IPS-NIHi11 (cell line): ENCODE measurements around the gene SYNGR2.
A peak's percentile ranks its signal among the peaks of the same experiment; 100 is the strongest.
"Not testable (repeated sequence)": the region's sequence is repeated elsewhere in the genome, so short reads cannot be mapped to it uniquely, and the experiment has no call there.

Source experiments
- DNase-seq: peaks from one replicate; pipeline ENCODE4 v3.0.0; 2012; ENCODE audit warnings: mixed read lengths, low spot score

Gene SYNGR2

GRCh38 chr17:78171591-78172248, 3.3 kb downstream of the SYNGR2 start:
- not testable (repeated sequence) for DNase-seq

GRCh38 chr17:78172249-78173051, 4.1 kb downstream of the SYNGR2 start:
- no peak for DNase-seq

- no peak for DNase-seq
Observed at GRCh38 chr17:78173097-78173715, 4.8 kb downstream of the SYNGR2 start.

- no peak for DNase-seq
Observed at GRCh38 chr17:78174346-78174869, 6.0 kb downstream of the SYNGR2 start.

- DNase-seq = no peak
Observed at GRCh38 chr17:78174870-78175642, 6.7 kb downstream of the SYNGR2 start.

GRCh38 chr17:78175643-78175981, 7.2 kb downstream of the SYNGR2 start:
- no peak for DNase-seq

GRCh38 chr17:78176548-78177025, 8.2 kb downstream of the SYNGR2 start:
- DNase-seq = peak; percentile 83

- no peak for DNase-seq
Observed at GRCh38 chr17:78179372-78179771, 11.0 kb downstream of the SYNGR2 start.

- DNase-seq = no peak
Observed at GRCh38 chr17:78180083-78180482, 11.7 kb downstream of the SYNGR2 start.

GRCh38 chr17:78180508-78180907, 12.1 kb downstream of the SYNGR2 start:
- no peak for DNase-seq

GRCh38 chr17:78182504-78182903, 14.1 kb downstream of the SYNGR2 start:
- DNase-seq = no peak

- no peak for DNase-seq
Observed at GRCh38 chr17:78183916-78184315, 15.5 kb downstream of the SYNGR2 start.

- DNase-seq = no peak
Observed at GRCh38 chr17:78184351-78184750, 16.0 kb downstream of the SYNGR2 start.

GRCh38 chr17:78184868-78185267, 16.5 kb downstream of the SYNGR2 start:
- DNase-seq = no peak

- DNase-seq = peak; percentile 65
Observed at GRCh38 chr17:78185981-78186691, 17.8 kb downstream of the SYNGR2 start.

GRCh38 chr17:78186692-78187595, 18.6 kb downstream of the SYNGR2 start, which contains the start of the genes AFMID and TK1:
TSS of gene AFMID (plus strand) at chr17:78187362. CDS start at chr17:78187371, 9 bp downstream.
TSS of gene TK1 (minus strand) at chr17:78187052. CDS start at chr17:78186994, 58 bp downstream.
- DNase-seq = peak; percentile 99

- DNase-seq = no peak
Observed at GRCh38 chr17:78196716-78197115, 28.3 kb downstream of the SYNGR2 start.

- no peak for DNase-seq
Observed at GRCh38 chr17:78197147-78197832, 28.9 kb downstream of the SYNGR2 start.

- no peak for DNase-seq
Observed at GRCh38 chr17:78200451-78200850, 32.1 kb downstream of the SYNGR2 start.
